ENCODE data around the gene RANBP17. TPM values are rescaled to one million over a fixed set of nuclear protein-coding genes. Genes with fewer than 3 reads are reported as not detected.

The RANBP17 gene
- total RNA-seq, 1 experiment from 2014 or later, result not detected

GRCh38 chr5:171188016-171188415 lies 326.2 kb downstream of the RANBP17 start:
- no peak for DNase-seq (ENCODE audit: low spot score)
- no peak for TF ChIP-seq CTCF (conservative IDR thresholded peaks at IDR 0.05; ENCODE audit: low read depth, low read length)
- TF ChIP-seq EZH2 (IDR thresholded peaks at IDR 0.05; ENCODE audit: borderline replicate concordance, low read depth, low read length, poor library complexity, severe bottlenecking), result no peak
- ChIA-PET POLR2A (ENCODE audit: low non-redundant PET) (no interaction called here), CTCF (no interaction called here)
- Histone ChIP-seq H3K9me3 (ENCODE audit: low read depth, low read length, poor library complexity, severe bottlenecking) (no peaks in the 10 kb centered on the region), H3K36me3 (ENCODE audit: insufficient read depth, low read length, poor library complexity, severe bottlenecking) (no peaks in the 10 kb centered on the region), H3K4me3 (ENCODE audit: low read depth, low read length, poor library complexity, severe bottlenecking) (no peak overlapping the region), H3K4me1 (ENCODE audit: insufficient read depth, low read length, poor library complexity, severe bottlenecking) (no peaks in the 10 kb centered on the region), H3K27me3 (replicated peaks; ENCODE audit: insufficient read depth, low read depth, low read length, poor library complexity) (peaks cover 4% of the 10 kb centered on the region), H3K27ac (ENCODE audit: low read depth, low read length, poor library complexity, severe bottlenecking) (no peak overlapping the region)
- intact Hi-C loops (cut with micrococcal nuclease; ENCODE audit: unreplicated experiment), result no loop called here
- no TSS peak for BruUV-seq (replicated peaks)

DNA sequence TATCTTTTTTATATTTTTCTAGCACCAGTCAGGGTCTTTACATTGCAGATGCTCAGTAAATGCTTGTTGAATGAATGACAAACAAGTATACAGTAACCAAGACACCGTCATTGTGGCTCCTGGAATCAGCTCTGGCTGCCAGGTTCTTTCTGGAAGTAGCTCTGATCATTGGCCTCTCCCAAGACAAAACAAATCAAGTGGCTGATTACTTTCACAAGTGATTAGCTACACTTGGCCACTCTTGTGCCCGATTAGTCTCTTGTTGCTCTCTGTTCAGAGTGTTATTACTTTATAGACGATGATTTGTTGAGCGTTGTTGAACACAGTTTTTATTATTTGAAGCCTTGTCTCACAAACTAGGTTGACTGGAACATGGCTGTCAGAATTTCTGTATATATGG lies 327.6 kb downstream of the RANBP17 start:
- intact Hi-C loops (cut with micrococcal nuclease; ENCODE audit: unreplicated experiment), result no loop called here
- H3K27me3 ChIP-seq (replicated peaks; ENCODE audit: insufficient read depth, low read depth, low read length, poor library complexity), result peaks cover 4% of the 10 kb centered on the region
- no TSS peak for BruUV-seq (replicated peaks)
- H3K36me3 ChIP-seq (ENCODE audit: insufficient read depth, low read length, poor library complexity, severe bottlenecking), result no peaks in the 10 kb centered on the region
- TF ChIP-seq EZH2 (IDR thresholded peaks at IDR 0.05; ENCODE audit: borderline replicate concordance, low read depth, low read length, poor library complexity, severe bottlenecking), result no peak
- ChIA-PET POLR2A (ENCODE audit: low non-redundant PET) (no interaction called here), CTCF (no interaction called here)
- H3K4me1 ChIP-seq (ENCODE audit: insufficient read depth, low read length, poor library complexity, severe bottlenecking), result no peaks in the 10 kb centered on the region
- H3K4me3 ChIP-seq (ENCODE audit: low read depth, low read length, poor library complexity, severe bottlenecking), result no peak overlapping the region
- DNase-seq (ENCODE audit: low spot score), result no peak
- H3K9me3 ChIP-seq (ENCODE audit: low read depth, low read length, poor library complexity, severe bottlenecking), result no peaks in the 10 kb centered on the region
- H3K27ac ChIP-seq (ENCODE audit: low read depth, low read length, poor library complexity, severe bottlenecking), result no peak overlapping the region

DNA sequence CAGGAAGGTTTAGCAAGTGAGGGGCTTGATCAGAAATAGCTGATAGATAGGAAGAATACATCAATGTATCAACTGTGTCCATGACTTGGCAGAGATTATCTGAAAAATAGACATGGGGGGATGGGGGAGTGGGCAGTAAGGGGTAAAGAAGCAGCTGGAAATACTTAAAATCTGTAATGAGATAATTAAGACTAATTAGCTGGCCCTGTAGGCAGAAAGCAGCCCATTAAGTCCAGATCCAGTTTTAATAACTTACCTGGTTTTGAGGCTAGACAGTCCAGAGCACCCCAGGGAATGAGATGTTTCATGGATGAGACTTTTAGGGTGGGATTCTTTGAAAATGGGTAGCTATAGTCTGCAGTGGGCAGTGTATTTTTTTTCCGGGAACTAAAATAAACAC lies 330.3 kb downstream of the RANBP17 start:
- TF ChIP-seq CTCF (conservative IDR thresholded peaks at IDR 0.05; ENCODE audit: low read depth, low read length) (no peak), EZH2 (IDR thresholded peaks at IDR 0.05; ENCODE audit: borderline replicate concordance, low read depth, low read length, poor library complexity, severe bottlenecking) (no peak)
- H3K4me3 ChIP-seq (ENCODE audit: low read depth, low read length, poor library complexity, severe bottlenecking), result no peak overlapping the region
- POLR2A ChIA-PET (ENCODE audit: low non-redundant PET), result no interaction called here
- BruUV-seq (replicated peaks), result no TSS peak
- CTCF ChIA-PET, result no interaction called here
- no peak for DNase-seq (ENCODE audit: low spot score)
- no peak overlapping the region for H3K27ac ChIP-seq (ENCODE audit: low read depth, low read length, poor library complexity, severe bottlenecking)
- no peaks in the 10 kb centered on the region for H3K4me1 ChIP-seq (ENCODE audit: insufficient read depth, low read length, poor library complexity, severe bottlenecking)
- no peaks in the 10 kb centered on the region for H3K36me3 ChIP-seq (ENCODE audit: insufficient read depth, low read length, poor library complexity, severe bottlenecking)
- H3K27me3 ChIP-seq (replicated peaks; ENCODE audit: insufficient read depth, low read depth, low read length, poor library complexity), result peaks cover 4% of the 10 kb centered on the region
- no peaks in the 10 kb centered on the region for H3K9me3 ChIP-seq (ENCODE audit: low read depth, low read length, poor library complexity, severe bottlenecking)
- intact Hi-C loops (cut with micrococcal nuclease; ENCODE audit: unreplicated experiment), result no loop called here

DNA sequence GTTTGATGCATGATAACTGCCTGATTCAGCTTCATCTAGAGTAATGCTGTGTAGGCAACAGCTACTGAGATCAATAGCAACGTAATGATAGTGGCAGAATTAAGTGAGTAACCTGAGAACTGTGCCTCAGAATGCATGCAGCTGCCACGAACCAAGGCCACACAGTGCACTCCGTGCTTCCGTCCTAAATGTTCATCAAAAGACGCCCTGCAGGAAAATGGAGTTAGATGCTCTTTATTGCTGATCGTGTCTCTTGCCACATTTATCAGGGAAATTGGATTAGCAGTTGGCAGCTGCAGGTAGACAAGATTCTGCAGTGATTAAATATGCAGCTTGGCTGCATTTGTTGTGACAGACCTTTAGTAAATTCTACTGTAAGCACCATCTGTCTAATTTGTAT lies 339.5 kb downstream of the RANBP17 start:
- BruUV-seq (replicated peaks), result no TSS peak
- Histone ChIP-seq H3K4me3 (ENCODE audit: low read depth, low read length, poor library complexity, severe bottlenecking) (no peak overlapping the region), H3K27me3 (replicated peaks; ENCODE audit: insufficient read depth, low read depth, low read length, poor library complexity) (peaks cover 75% of the 10 kb centered on the region), H3K9me3 (ENCODE audit: low read depth, low read length, poor library complexity, severe bottlenecking) (no peaks in the 10 kb centered on the region), H3K4me1 (ENCODE audit: insufficient read depth, low read length, poor library complexity, severe bottlenecking) (no peaks in the 10 kb centered on the region), H3K36me3 (ENCODE audit: insufficient read depth, low read length, poor library complexity, severe bottlenecking) (no peaks in the 10 kb centered on the region), H3K27ac (ENCODE audit: low read depth, low read length, poor library complexity, severe bottlenecking) (no peak overlapping the region)
- ChIA-PET CTCF (no interaction called here), POLR2A (ENCODE audit: low non-redundant PET) (no interaction called here)
- DNase-seq (ENCODE audit: low spot score), result no peak
- intact Hi-C loops (cut with micrococcal nuclease; ENCODE audit: unreplicated experiment), result no loop called here
- no peak for TF ChIP-seq EZH2 (IDR thresholded peaks at IDR 0.05; ENCODE audit: borderline replicate concordance, low read depth, low read length, poor library complexity, severe bottlenecking)
- TF ChIP-seq CTCF (conservative IDR thresholded peaks at IDR 0.05; ENCODE audit: low read depth, low read length), result no peak

All from A673 (cell line).